Left renal cortex interstitium (tissue), 4 donors: Measurements from ENCODE around the gene CALM1. TPM values are rescaled to one million over a fixed set of nuclear protein-coding genes. Genes with fewer than 3 reads are reported as not detected.

ENCODE experiments used
- DNase-seq, 4 donors: peaks; one replicate each; pipeline ENCODE4 v3.0.0-alpha.2; 2013; ENCODE audit warnings: low read depth in 4 of 4, low spot score in 2 of 4, missing footprints in 1 of 4
- polyA plus RNA-seq, 4 donors: library from polyadenylated mRNA; unstranded; fragments of 120-200 nt; gene quantifications; one replicate each; pipeline ENCODE4 v1.2.1, GENCODE V29; 2013; ENCODE audit not compliant: insufficient read length in 4 of 4

Gene CALM1
- polyA plus RNA-seq, 4 donors = 303 to 405 (median 345) TPM

GRCh38 chr14:90406384-90406798 lies 9.6 kb downstream of the CALM1 start:
- no peak for DNase-seq

GRCh38 chr14:90407230-90407629 lies 10.4 kb downstream of the CALM1 start:
- DNase-seq = no peak

- no peak for DNase-seq
Observed at GRCh38 chr14:90408713-90409112, 11.9 kb downstream of the CALM1 start.

- DNase-seq = peak in 1 of 4 donors; percentile 62
Observed at GRCh38 chr14:90409209-90409730, 12.4 kb downstream of the CALM1 start.

GRCh38 chr14:90412058-90412457 lies 15.2 kb downstream of the CALM1 start:
- DNase-seq = no peak

- DNase-seq = no peak
Observed at GRCh38 chr14:90416720-90417119, 19.9 kb downstream of the CALM1 start.

GRCh38 chr14:90418053-90418452 lies 21.2 kb downstream of the CALM1 start:
- no peak for DNase-seq

- peak in 1 of 4 donors; percentile 65 for DNase-seq
Observed at GRCh38 chr14:90419200-90419599, 22.4 kb downstream of the CALM1 start.

- DNase-seq = no peak
Observed at GRCh38 chr14:90421001-90421631, 24.3 kb downstream of the CALM1 start.

- no peak for DNase-seq
Observed at GRCh38 chr14:90421632-90422020, 24.8 kb downstream of the CALM1 start.

- no peak for DNase-seq
Observed at GRCh38 chr14:90423166-90423565, 26.3 kb downstream of the CALM1 start.

GRCh38 chr14:90424075-90424474 lies 27.2 kb downstream of the CALM1 start:
- DNase-seq = no peak

- DNase-seq = no peak
Observed at GRCh38 chr14:90424686-90425372, 28.0 kb downstream of the CALM1 start.

- DNase-seq = no peak
Observed at GRCh38 chr14:90425373-90425879, 28.6 kb downstream of the CALM1 start.

- DNase-seq = no peak
Observed at GRCh38 chr14:90426031-90426540, 29.3 kb downstream of the CALM1 start.

- DNase-seq = no peak
Observed at GRCh38 chr14:90426663-90427062, 29.8 kb downstream of the CALM1 start.

GRCh38 chr14:90427848-90428426 lies 31.1 kb downstream of the CALM1 start:
- no peak for DNase-seq

- no peak for DNase-seq
Observed at GRCh38 chr14:90428676-90429075, 31.8 kb downstream of the CALM1 start.

GRCh38 chr14:90429236-90429635 lies 32.4 kb downstream of the CALM1 start:
- DNase-seq = no peak

GRCh38 chr14:90429754-90430153 lies 32.9 kb downstream of the CALM1 start:
- DNase-seq = no peak

- DNase-seq = no peak
Observed at GRCh38 chr14:90434370-90435020, 37.7 kb downstream of the CALM1 start.
